Neural cell (in vitro differentiated cells): ENCODE data around the gene TADA2B. TPM values are rescaled to one million over a fixed set of nuclear protein-coding genes. Genes with fewer than 3 reads are reported as not detected.

Experiments
- H2AFZ ChIP-seq: fragments of 200-600, 300-800 bp; sonication (generic), shearing (Covaris generic); 2 replicates; pipeline ENCODE4 v1.6.0; 2014; ENCODE audit warnings: low read depth, mild to moderate bottlenecking, antibody characterized with exemption, low read length, moderate library complexity
- H3F3A ChIP-seq: fragments of 200-600 bp; shearing (Covaris generic); 2 replicates; pipeline ENCODE4 v1.6.1; 2016; ENCODE audit warnings: mild to moderate bottlenecking, moderate library complexity, mixed read lengths, antibody characterized with exemption, low read length; ENCODE audit not compliant: insufficient read depth, poor library complexity, severe bottlenecking
- H3K27ac ChIP-seq: fragments of 200-600, 300-800 bp; sonication (generic), shearing (Covaris generic); 2 replicates; pipeline ENCODE4 v1.5.1; 2014; ENCODE audit warnings: mild to moderate bottlenecking, low read length, moderate library complexity
- H3K27me3 ChIP-seq: fragments of 300-800, 200-600 bp; sonication (generic), shearing (Covaris generic); 2 replicates; pipeline ENCODE4 v1.6.0; 2014; ENCODE audit warnings: mild to moderate bottlenecking, low read depth, low read length, moderate library complexity; ENCODE audit not compliant: insufficient read depth
- H3K36me3 ChIP-seq: fragments of 300-800, 200-600 bp; sonication (generic), shearing (Covaris generic); 2 replicates; pipeline ENCODE4 v1.5.1; 2014; ENCODE audit warnings: mild to moderate bottlenecking, antibody characterized with exemption, low read length, moderate library complexity; ENCODE audit not compliant: insufficient read depth
- H3K4me2 ChIP-seq: fragments of 300-800, 200-600 bp; sonication (generic), shearing (Covaris generic); 2 replicates; pipeline ENCODE4 v1.6.0; 2014; ENCODE audit warnings: mild to moderate bottlenecking, low read length
- H3K4me3 ChIP-seq: fragments of 300-800, 200-600 bp; sonication (generic), shearing (Covaris generic); 2 replicates; pipeline ENCODE4 v1.5.1; 2014; ENCODE audit warnings: mild to moderate bottlenecking, low read length, moderate library complexity
- H3K79me2 ChIP-seq: fragments of 200-600 bp; shearing (Covaris generic); replicated peaks from 2 replicates; pipeline ENCODE4 v1.6.0; 2014; ENCODE audit warnings: mild to moderate bottlenecking, low read length, moderate library complexity; ENCODE audit not compliant: insufficient read depth
- H3K9ac ChIP-seq: fragments of 300-800, 200-600 bp; sonication (generic), shearing (Covaris generic); 2 replicates; pipeline ENCODE4 v1.6.1; 2016; ENCODE audit warnings: mild to moderate bottlenecking, low read length, mixed read lengths
- H3K9me2 ChIP-seq: fragments of 200-600 bp; shearing (Covaris generic); 2 replicates; pipeline ENCODE4 v1.6.1; 2016; ENCODE audit warnings: mild to moderate bottlenecking, low read length, mixed read lengths; ENCODE audit not compliant: insufficient read depth
- H3K9me3 ChIP-seq: fragments of 200-600, 300-800 bp; sonication (generic), shearing (Covaris generic); 2 replicates; pipeline ENCODE4 v1.6.1; 2016; ENCODE audit warnings: mild to moderate bottlenecking, mixed run types, low read length, moderate library complexity, mixed read lengths
- H4K20me1 ChIP-seq: fragments of 200-600 bp; shearing (Covaris generic); 2 replicates; pipeline ENCODE4 v1.6.1; 2016; ENCODE audit warnings: mild to moderate bottlenecking, mixed run types; ENCODE audit not compliant: insufficient read depth
- CTCF ChIP-seq: fragments of 450-650 bp; IDR thresholded peaks from 2 replicates; pipeline ENCODE4 v1.5.1; 2014; ENCODE audit warnings: antibody characterized with exemption, mild to moderate bottlenecking, moderate library complexity; ENCODE audit not compliant: poor library complexity, severe bottlenecking
- EP300 ChIP-seq: fragments of 450-650 bp; conservative IDR thresholded peaks from 2 replicates; pipeline ENCODE4 v1.6.1; 2014; ENCODE audit warnings: antibody characterized with exemption, mild to moderate bottlenecking, moderate library complexity; ENCODE audit not compliant: poor library complexity, severe bottlenecking
- EZH2 ChIP-seq: fragments of 200-600, 300-800 bp; shearing (Covaris generic), sonication (generic); IDR thresholded peaks from 2 replicates; pipeline ENCODE4 v1.6.1; 2014; ENCODE audit warnings: antibody characterized with exemption, low read length, borderline replicate concordance, mild to moderate bottlenecking; ENCODE audit not compliant: insufficient read depth, poor library complexity, severe bottlenecking
- MXI1 ChIP-seq: fragments of 450-650 bp; conservative IDR thresholded peaks from 2 replicates; pipeline ENCODE4 v1.6.1; 2014; ENCODE audit warnings: antibody characterized with exemption, mild to moderate bottlenecking; ENCODE audit not compliant: poor library complexity, severe bottlenecking
- POLR2AphosphoS5 ChIP-seq: IDR thresholded peaks from 2 replicates; pipeline ENCODE4 v1.6.1; 2012
- RAD21 ChIP-seq: fragments of 450-650 bp; conservative IDR thresholded peaks from 2 replicates; pipeline ENCODE4 v1.6.1; 2014; ENCODE audit warnings: antibody characterized with exemption, mild to moderate bottlenecking, moderate library complexity
- REST ChIP-seq: IDR thresholded peaks from 2 replicates; pipeline ENCODE4 v1.6.1; 2012; ENCODE audit warnings: borderline replicate concordance
- SMC3 ChIP-seq: fragments of 450-650 bp; conservative IDR thresholded peaks from 2 replicates; pipeline ENCODE4 v1.6.1; 2014; ENCODE audit warnings: antibody characterized with exemption, mild to moderate bottlenecking, moderate library complexity; ENCODE audit not compliant: poor library complexity
- TAF1 ChIP-seq: IDR thresholded peaks from 2 replicates; pipeline ENCODE4 v1.6.1; 2012; ENCODE audit warnings: low read depth
- polyA plus RNA-seq: library from polyadenylated mRNA; depleted of rRNA; stranded (reverse); fragments of >200 nt; gene quantifications from 2 replicates; pipeline ENCODE4 v1.2.3, GENCODE V29; 2014

TADA2B gene
- polyA plus RNA-seq, 1 donor from 2014 or later, result 13.9 TPM

- Histone ChIP-seq H3K79me2 (peaks cover 38% of the 10 kb centered on the region), H3K27me3 (no peaks in the 10 kb centered on the region), H3K36me3 (no peaks in the 10 kb centered on the region), H4K20me1 (peaks cover 4% of the 10 kb centered on the region), H3F3A (no peaks in the 10 kb centered on the region), H3K4me3 (no peak overlapping the region), H2AFZ (no peak overlapping the region), H3K27ac (no peak overlapping the region), H3K9me3 (no peaks in the 10 kb centered on the region), H3K4me2 (no peak overlapping the region), H3K9ac (no peak overlapping the region), H3K9me2 (no peaks in the 10 kb centered on the region)
- TF ChIP-seq TAF1, result no peak
- TF ChIP-seq SMC3, result no peak
- TF ChIP-seq CTCF, result no peak
- no peak for TF ChIP-seq POLR2AphosphoS5
- TF ChIP-seq REST, result no peak
- no peak for TF ChIP-seq EP300
- TF ChIP-seq MXI1, result no peak
- TF ChIP-seq EZH2, result no peak
- TF ChIP-seq RAD21, result no peak
These were observed 6.1 kb downstream of the TADA2B start for GRCh38 chr4:7049295-7049694.

- no peak overlapping the region for H3K27ac ChIP-seq
- no peak overlapping the region for H3K4me3 ChIP-seq
These were observed 6.6 kb downstream of the TADA2B start for GRCh38 chr4:7049739-7050138.

More at GRCh38 chr4:7049739-7050138, 6.6 kb downstream of the TADA2B start:
- Histone ChIP-seq H3K27me3 (no peaks in the 10 kb centered on the region), H3K9me3 (no peaks in the 10 kb centered on the region), H3K4me2 (no peak overlapping the region), H2AFZ (no peak overlapping the region), H3K79me2 (peaks cover 34% of the 10 kb centered on the region), H3K9me2 (no peaks in the 10 kb centered on the region), H3K36me3 (no peaks in the 10 kb centered on the region), H4K20me1 (peaks cover under 1% of the 10 kb centered on the region), H3K9ac (no peak overlapping the region), H3F3A (no peaks in the 10 kb centered on the region)
- TF ChIP-seq TAF1 (no peak), CTCF (no peak), EP300 (no peak), MXI1 (no peak)
